Loucy (cell line): ENCODE measurements around the gene CCM2.

Experiments used
- CTCF ChIP-seq: fragments of 200-600 bp; sonication (generic); conservative IDR thresholded peaks from 2 replicates; pipeline ENCODE4 v1.5.1; 2014; ENCODE audit warnings: mild to moderate bottlenecking, antibody characterized with exemption, low read length
- EZH2phosphoT487 ChIP-seq: fragments of 200-600 bp; IDR thresholded peaks from 2 replicates; pipeline ENCODE4 v1.6.1; 2018; ENCODE audit warnings: antibody characterized with exemption, mild to moderate bottlenecking, moderate library complexity, borderline replicate concordance

GRCh38 chr7:44982535-44982923, 17.5 kb upstream of the CCM2 start:
- TF ChIP-seq CTCF (no peak), EZH2phosphoT487 (no peak)
